Measurements from ENCODE around the gene CCDC154.
"Not testable (repeated sequence)": the region's sequence is repeated elsewhere in the genome, so short reads cannot be mapped to it uniquely, and the experiment has no call there.

CCDC154 gene

GRCh38 chr16:1474082-1474795 is 29.9 kb upstream of the CCDC154 start:
- no peak for DNase-seq (ENCODE audit: low spot score)
- no peak for FAIRE-seq

DNA sequence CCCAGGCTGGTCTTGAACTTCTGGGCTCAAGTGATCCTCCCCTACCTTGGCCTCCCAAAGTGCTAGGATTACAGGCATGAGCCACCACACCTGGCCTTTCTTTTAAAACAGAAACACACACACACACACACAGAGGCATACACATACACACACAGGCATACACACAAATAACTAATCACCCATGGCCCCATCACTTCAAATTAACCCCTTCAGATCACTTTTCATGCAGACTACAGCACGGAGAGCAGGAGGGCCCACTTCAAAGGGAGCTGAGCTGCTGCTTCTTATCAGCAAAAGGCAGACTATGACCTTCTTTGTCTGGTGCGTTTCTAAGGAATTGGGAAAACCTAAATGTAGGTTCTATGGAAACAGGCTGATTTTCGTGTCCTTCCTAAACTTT is 28.6 kb upstream of the CCDC154 start:
- no peak for DNase-seq (ENCODE audit: low spot score)

GRCh38 chr16:1471569-1472194 is 27.3 kb upstream of the CCDC154 start:
- FAIRE-seq (no peak), DNase-seq (ENCODE audit: low spot score) (no peak)

More for the DNA sequence above, 28.6 kb upstream of the CCDC154 start:
- no peak for FAIRE-seq

DNA sequence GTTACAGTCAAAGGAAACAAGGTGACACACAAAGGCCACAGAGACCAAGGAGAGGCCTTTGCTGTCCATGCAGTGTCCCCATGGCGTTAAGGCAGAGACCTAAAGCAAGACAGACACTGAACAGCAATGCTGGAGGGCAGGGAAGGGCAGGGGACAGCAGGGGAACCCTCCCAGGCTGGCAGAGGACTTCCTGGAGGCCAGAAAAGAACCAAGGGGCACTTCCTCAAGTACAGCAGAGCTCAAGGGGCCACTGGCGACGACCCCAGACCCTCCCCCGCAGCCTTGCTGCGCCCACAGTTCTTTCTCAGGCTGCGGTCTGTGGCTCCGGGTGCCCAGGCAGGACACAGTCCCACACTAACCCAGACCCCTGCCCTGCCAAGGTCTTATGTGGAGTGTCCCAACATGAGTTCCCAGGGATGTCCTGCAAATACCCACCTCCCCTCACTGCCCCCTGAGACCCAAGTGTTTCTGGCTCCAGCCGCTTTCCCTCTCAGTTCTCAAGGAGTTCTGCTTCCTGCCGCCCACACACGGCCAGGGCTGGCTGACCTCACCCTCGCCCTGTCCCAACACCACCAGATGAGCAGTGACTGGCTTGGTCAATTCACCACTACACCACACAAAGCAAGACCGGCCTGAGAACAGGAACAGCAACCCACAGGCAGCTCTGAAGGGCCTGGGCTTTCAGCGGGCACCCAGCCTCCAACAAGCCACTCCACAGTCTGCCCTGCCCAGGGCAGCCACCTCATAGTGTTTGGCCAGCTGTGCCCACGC is 26.3 kb upstream of the CCDC154 start:
- FAIRE-seq (no peak), DNase-seq (ENCODE audit: low spot score) (no peak)

DNA sequence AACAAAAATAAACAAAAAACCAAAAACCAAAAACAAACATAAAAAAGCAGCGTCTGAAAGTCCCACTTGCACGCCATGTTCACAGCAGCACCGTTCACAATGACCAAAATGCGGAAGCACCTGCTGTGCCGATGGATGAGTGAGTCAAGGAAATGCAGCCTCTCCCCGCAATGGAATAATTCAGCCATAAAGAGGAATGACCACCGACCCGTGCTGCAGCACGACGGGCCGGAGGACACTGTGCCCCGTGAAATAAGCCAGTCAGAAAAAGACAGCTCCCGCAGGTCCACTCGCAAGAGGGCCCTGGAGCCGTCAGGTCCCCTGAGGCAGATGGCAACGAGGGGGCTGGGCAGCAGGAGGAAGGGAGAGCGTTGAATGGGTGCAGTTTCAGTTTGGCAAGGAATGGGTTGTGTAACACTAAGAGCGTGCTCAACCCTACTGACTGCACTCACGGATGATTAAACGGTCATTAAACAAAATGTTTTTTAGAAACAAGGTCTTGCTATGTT is 25.4 kb upstream of the CCDC154 start:
- DNase-seq (ENCODE audit: low spot score) (no peak), FAIRE-seq (no peak)

DNA sequence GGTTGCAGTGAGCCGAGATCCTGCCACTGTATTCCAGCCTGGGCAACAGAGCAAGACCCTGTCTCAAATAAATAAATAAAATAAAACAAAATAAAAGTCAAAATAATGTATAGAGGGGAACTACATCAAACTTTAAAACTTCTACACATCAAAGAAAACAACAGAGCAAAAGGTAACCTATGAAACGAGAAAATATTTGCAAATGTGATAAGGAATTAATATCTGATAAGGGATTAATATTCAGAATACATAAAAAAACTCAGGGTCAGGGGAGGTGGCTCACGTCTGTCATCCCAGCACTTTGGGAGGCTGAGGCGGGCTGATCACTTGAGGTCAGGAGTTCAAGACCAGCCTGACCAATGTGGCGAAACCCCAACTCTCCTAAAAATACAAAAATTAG is 24.8 kb upstream of the CCDC154 start:
- FAIRE-seq; DNase-seq (ENCODE audit: low spot score): not testable (repeated sequence)

DNA sequence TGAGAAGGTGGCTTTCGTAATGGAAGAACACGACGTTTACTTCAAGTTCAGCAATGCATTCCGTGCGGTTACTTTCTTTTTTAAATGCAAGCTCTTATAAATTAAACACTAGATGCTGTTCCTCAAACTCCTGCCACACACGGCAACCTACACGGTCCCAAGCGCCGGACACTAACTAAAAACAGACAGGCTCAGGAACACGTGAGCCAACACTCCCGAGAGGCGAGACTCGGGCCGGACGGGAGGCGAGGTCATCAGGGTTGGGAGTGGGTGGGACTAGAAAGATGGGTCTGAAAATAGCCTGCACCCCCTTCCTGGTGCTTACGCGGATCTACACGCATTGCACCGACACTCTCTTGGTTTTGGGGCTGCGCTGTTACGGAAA is 24.1 kb upstream of the CCDC154 start:
- DNase-seq (ENCODE audit: low spot score) (no peak), FAIRE-seq (no peak)

DNA sequence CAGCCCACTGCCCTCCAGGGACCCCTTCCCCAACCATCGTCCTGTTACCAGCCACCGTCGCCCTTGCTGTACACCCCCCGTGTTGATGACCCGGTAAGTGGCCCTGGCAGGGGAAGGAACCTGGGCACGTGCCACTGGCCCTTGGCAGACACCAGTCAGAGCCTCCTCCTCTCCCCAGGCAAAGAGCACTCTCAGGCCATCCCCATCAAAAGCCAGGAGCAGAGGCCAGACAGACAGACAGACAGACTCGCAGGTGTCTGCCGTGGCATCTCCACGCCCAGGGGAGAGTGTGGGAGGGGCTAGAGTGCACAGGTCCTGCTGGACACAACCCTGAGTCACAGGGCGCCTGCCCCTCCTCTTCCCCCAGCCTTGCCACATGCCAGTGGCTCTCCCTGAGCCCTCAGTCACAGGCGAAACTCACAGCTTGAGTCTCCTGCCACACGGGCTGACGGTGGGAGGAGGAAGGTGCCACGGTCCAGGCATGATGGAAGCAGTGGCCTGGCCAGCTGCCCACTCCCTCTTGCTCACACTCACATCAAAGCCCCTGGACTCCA is 22.7 kb upstream of the CCDC154 start:
- FAIRE-seq: no peak
- peak; percentile 60 for DNase-seq (ENCODE audit: low spot score)

- DNase-seq (ENCODE audit: low spot score): no peak
- no peak for FAIRE-seq
Measured at GRCh38 chr16:1466054-1466453, 21.7 kb upstream of the CCDC154 start.

DNA sequence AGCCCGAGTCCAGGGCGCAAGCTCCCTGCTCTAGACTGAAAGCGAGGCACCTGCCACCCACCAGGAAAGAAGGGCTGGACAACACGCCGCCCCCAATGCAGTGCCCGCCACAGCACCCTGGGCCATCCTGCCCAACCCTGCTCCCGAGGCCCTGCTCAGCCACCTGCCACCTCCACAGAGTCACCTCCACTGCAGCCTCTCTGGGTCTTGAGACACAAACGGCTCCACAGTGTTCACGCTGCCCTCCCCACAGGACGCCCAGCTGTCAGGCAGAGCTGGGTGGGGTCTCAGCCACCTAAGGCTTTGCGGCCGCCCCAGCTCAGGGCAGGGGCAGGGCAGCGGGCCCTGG is 21.2 kb upstream of the CCDC154 start:
- FAIRE-seq: no peak

DNA sequence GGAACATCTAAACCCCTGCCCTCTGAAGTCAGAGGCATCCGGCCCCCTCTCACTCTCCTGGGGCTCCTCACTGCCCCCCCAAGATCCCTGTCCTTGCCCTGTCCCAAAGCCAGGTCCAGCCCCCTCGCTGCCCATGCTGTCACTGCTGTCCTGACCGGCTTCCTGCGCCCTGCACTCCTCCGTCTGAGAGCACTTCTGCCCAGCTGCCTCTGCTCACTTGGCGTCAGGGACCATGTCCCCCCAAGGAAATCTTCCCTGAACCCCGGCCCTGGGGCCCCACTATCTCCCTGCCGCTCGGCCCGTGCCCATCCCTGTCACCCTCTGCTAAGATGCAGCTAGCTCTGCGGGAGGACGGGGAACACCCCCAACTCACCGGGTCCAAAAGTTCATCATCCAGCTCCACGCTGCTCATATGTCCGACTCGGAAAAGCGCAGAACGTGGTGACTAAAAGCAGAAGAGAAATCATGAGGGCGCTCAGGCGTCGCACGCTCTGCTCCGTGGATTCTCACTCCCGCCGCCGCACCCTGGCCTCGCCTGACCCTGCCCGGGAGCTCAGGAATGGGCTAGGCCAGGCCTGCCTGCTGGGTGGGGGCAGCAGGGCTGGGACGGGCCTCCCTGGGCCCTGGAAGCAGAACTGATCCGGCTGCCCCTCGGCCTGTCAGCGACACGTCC is 20.7 kb upstream of the CCDC154 start:
- no peak for FAIRE-seq
- DNase-seq (ENCODE audit: low spot score): no peak

More for the DNA sequence above, 21.2 kb upstream of the CCDC154 start:
- DNase-seq (ENCODE audit: low spot score): no peak

DNA sequence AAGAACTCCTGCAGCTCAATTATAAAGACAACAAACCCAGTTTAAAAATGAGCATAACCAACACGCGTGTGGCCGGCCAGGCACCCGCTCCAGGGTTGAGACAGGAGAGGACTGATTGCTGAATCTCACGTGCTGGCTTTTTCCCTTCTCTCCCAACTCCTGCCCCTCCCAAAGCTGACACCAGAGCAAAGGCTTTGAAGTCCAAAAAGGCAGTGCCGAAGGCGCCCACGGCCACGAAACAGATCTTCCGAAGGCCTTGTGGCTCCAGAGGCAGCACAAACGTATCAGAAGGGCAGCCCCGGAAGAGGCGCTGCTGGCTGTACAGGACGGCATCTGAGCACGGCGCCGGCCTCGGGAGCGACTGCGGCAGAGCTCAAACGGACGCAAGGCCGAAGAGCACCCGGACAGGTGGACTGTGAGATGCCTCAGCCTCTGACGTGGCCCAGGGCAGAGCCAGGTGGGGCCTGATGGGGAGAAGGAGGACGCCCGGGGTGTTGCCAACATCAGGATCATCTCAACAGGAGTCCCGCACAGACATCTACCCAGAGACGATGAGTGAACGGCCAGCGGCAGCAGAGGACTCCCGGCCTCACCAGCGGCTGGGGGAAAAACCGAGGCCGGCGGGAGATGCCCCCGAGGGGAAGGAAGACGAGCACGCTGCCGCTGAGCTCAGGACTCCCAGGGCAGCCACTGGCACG is 20.0 kb upstream of the CCDC154 start:
- FAIRE-seq (no peak), DNase-seq (ENCODE audit: low spot score) (no peak)

DNA sequence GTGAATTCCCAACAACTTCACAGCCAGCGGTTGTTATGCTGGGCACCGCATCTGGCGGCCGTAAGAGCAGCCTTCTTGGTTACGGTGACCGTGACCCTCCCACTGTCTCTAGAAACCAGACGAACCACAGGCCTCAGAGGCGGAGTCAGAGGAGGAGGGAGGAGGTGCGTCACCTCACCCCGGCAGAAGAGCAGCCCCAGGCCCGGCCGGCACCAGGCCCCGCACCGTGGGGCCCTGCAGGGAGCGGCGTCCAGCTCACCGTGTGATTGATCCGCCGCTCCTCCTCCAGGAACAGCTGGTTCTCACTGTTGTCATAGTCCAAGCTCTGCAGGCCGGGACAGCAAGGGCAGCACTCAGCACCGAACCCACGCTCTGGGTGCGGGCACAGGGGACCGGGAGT is 16.8 kb upstream of the CCDC154 start:
- FAIRE-seq (no peak), DNase-seq (ENCODE audit: low spot score) (no peak)

- no peak for DNase-seq (ENCODE audit: low spot score)
Measured at GRCh38 chr16:1460602-1461138, 16.3 kb upstream of the CCDC154 start.

GRCh38 chr16:1459967-1460366 is 15.6 kb upstream of the CCDC154 start:
- no peak for FAIRE-seq

More at GRCh38 chr16:1460602-1461138, 16.3 kb upstream of the CCDC154 start:
- no peak for FAIRE-seq

GRCh38 chr16:1458977-1459341 is 14.6 kb upstream of the CCDC154 start:
- DNase-seq (ENCODE audit: low spot score) (no peak), FAIRE-seq (no peak)

More at GRCh38 chr16:1459967-1460366, 15.6 kb upstream of the CCDC154 start:
- DNase-seq (ENCODE audit: low spot score): no peak

DNA sequence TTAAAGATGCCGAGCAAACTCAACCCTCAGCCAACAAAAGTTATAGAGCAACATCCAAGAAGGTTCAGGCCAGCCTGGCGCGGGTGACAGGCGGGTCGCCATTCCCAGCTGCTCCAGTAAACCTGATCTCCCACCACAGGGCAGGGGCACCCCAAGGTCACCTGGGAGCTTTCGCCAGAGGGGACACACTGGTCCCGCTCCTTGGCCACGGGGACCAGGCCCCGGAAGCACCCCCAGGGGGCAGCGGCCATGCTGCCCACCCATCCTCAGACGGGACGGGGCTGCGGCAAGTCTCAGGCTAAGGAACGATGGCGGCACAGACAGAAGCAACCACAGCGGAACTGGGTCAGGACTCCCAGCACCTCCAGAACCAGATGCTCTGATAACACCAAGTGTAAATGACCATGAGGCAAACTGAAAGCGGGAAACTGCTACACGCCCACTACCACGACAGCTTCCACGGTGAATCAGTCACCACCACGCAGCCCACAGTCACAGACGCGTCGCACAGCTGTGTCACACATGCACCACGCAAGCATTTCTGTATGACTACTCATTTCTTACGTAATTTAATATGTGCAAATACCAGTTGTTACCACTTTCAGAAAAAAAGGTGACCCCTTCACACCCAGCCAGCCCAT is 14.1 kb upstream of the CCDC154 start:
- DNase-seq (ENCODE audit: low spot score) (no peak), FAIRE-seq (no peak)

GRCh38 chr16:1457489-1458245 is 13.3 kb upstream of the CCDC154 start:
- FAIRE-seq (no peak), DNase-seq (ENCODE audit: low spot score) (no peak)

DNA sequence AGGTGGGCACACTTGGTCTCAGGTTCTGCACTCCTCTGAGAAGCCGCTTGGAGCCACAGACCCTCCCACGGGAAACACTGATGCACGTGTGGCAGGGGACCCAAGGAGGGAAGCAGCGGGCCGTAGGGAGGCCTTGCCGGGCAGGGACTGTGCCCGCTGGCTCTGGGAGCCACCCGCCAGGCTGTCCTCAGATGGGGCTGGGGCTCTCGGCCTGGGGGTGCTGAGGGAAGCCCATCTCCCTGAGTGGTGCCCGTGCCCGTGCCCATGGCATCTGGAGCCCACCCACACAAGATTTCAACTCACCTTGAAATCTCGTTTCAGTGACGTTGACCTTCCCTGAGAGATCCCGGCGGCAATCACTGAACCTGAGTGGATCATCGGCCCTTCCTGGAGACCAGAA is 12.6 kb upstream of the CCDC154 start:
- no peak for FAIRE-seq
- DNase-seq (ENCODE audit: low spot score): no peak
